ENCODE results near the gene HNRNPM.

Gene HNRNPM

GRCh38 chr19:8475005-8475404, 30.2 kb downstream of the HNRNPM start:
- Histone ChIP-seq H4K20me1 (ENCODE audit: insufficient read depth, low read length) (peaks cover 33% of the 10 kb centered on the region), H3K9me3 (ENCODE audit: insufficient read depth, low read length) (no peaks in the 10 kb centered on the region), H3K4me3 (ENCODE audit: low read length) (peak overlapping the region; percentile 55; the same call in 1 of the 2 replicates)

GRCh38 chr19:8476524-8476923, 31.7 kb downstream of the HNRNPM start:
- H4K20me1 ChIP-seq (ENCODE audit: insufficient read depth, low read length) = peaks cover 38% of the 10 kb centered on the region
- H3K27ac ChIP-seq (ENCODE audit: low read length) = no peak overlapping the region
- H3K27me3 ChIP-seq (ENCODE audit: low read depth, low read length) = no peaks in the 10 kb centered on the region
- no peak for TF ChIP-seq EZH2phosphoT487 (IDR thresholded peaks at IDR 0.05; ENCODE audit: low read depth)
- TF ChIP-seq, protein P1, sequence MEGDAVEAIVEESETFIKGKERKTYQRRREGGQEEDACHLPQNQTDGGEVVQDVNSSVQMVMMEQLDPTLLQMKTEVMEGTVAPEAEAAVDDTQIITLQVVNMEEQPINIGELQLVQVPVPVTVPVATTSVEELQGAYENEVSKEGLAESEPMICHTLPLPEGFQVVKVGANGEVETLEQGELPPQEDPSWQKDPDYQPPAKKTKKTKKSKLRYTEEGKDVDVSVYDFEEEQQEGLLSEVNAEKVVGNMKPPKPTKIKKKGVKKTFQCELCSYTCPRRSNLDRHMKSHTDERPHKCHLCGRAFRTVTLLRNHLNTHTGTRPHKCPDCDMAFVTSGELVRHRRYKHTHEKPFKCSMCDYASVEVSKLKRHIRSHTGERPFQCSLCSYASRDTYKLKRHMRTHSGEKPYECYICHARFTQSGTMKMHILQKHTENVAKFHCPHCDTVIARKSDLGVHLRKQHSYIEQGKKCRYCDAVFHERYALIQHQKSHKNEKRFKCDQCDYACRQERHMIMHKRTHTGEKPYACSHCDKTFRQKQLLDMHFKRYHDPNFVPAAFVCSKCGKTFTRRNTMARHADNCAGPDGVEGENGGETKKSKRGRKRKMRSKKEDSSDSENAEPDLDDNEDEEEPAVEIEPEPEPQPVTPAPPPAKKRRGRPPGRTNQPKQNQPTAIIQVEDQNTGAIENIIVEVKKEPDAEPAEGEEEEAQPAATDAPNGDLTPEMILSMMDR (IDR thresholded peaks at IDR 0.05; ENCODE audit: low read depth, low read length) = no peak
- no peak overlapping the region for H3K4me3 ChIP-seq (ENCODE audit: low read length)
- peaks cover 57% of the 10 kb centered on the region for H3K36me3 ChIP-seq (replicated peaks; ENCODE audit: low read depth, low read length)
- H3K9ac ChIP-seq (ENCODE audit: low read length) = no peak overlapping the region
- H3K9me3 ChIP-seq (ENCODE audit: insufficient read depth, low read length) = no peaks in the 10 kb centered on the region
- peaks cover 86% of the 10 kb centered on the region for H3K79me2 ChIP-seq (ENCODE audit: low read length)
- peaks cover 45% of the 10 kb centered on the region for H3K4me1 ChIP-seq (ENCODE audit: low read length)
- no peak overlapping the region for H2AFZ ChIP-seq (ENCODE audit: low read depth, low read length)
- no peak overlapping the region for H3K4me2 ChIP-seq (ENCODE audit: low read length)

More at GRCh38 chr19:8475005-8475404, 30.2 kb downstream of the HNRNPM start:
- peaks cover 61% of the 10 kb centered on the region for H3K4me1 ChIP-seq (ENCODE audit: low read length)
- H3K36me3 ChIP-seq (replicated peaks; ENCODE audit: low read depth, low read length) = peaks cover 60% of the 10 kb centered on the region
- TF ChIP-seq EZH2phosphoT487 (IDR thresholded peaks at IDR 0.05; ENCODE audit: low read depth) = no peak
- TF ChIP-seq, protein P1 (IDR thresholded peaks at IDR 0.05; ENCODE audit: low read depth, low read length) = no peak
- no peaks in the 10 kb centered on the region for H3K27me3 ChIP-seq (ENCODE audit: low read depth, low read length)
- H3K79me2 ChIP-seq (ENCODE audit: low read length) = peaks cover 86% of the 10 kb centered on the region
- H3K9ac ChIP-seq (ENCODE audit: low read length) = peak overlapping the region; percentile 57
- peak overlapping the region; percentile 72 for H3K4me2 ChIP-seq (ENCODE audit: low read length)
- H2AFZ ChIP-seq (ENCODE audit: low read depth, low read length) = no peak overlapping the region
- H3K27ac ChIP-seq (ENCODE audit: low read length) = peak overlapping the region; percentile 95

- no peak overlapping the region for H2AFZ ChIP-seq (ENCODE audit: low read depth, low read length)
- H4K20me1 ChIP-seq (ENCODE audit: insufficient read depth, low read length) = peaks cover 49% of the 10 kb centered on the region
- no peak overlapping the region for H3K9ac ChIP-seq (ENCODE audit: low read length)
- H3K4me3 ChIP-seq (ENCODE audit: low read length) = no peak overlapping the region
- peaks cover 32% of the 10 kb centered on the region for H3K4me1 ChIP-seq (ENCODE audit: low read length)
- TF ChIP-seq, protein P1 (IDR thresholded peaks at IDR 0.05; ENCODE audit: low read depth, low read length) = no peak
- TF ChIP-seq EZH2phosphoT487 (IDR thresholded peaks at IDR 0.05; ENCODE audit: low read depth) = no peak
- H3K27ac ChIP-seq (ENCODE audit: low read length) = no peak overlapping the region
- peaks cover 86% of the 10 kb centered on the region for H3K79me2 ChIP-seq (ENCODE audit: low read length)
- no peaks in the 10 kb centered on the region for H3K27me3 ChIP-seq (ENCODE audit: low read depth, low read length)
- H3K36me3 ChIP-seq (replicated peaks; ENCODE audit: low read depth, low read length) = peaks cover 61% of the 10 kb centered on the region
- no peaks in the 10 kb centered on the region for H3K9me3 ChIP-seq (ENCODE audit: insufficient read depth, low read length)
- no peak overlapping the region for H3K4me2 ChIP-seq (ENCODE audit: low read length)
Measured at GRCh38 chr19:8477889-8478288, 33.1 kb downstream of the HNRNPM start.

GRCh38 chr19:8478598-8478997, 33.8 kb downstream of the HNRNPM start:
- Histone ChIP-seq H3K36me3 (replicated peaks; ENCODE audit: low read depth, low read length) (peaks cover 68% of the 10 kb centered on the region), H3K9ac (ENCODE audit: low read length) (no peak overlapping the region), H4K20me1 (ENCODE audit: insufficient read depth, low read length) (peaks cover 53% of the 10 kb centered on the region), H3K79me2 (ENCODE audit: low read length) (peaks cover 91% of the 10 kb centered on the region), H2AFZ (ENCODE audit: low read depth, low read length) (no peak overlapping the region), H3K27me3 (ENCODE audit: low read depth, low read length) (no peaks in the 10 kb centered on the region), H3K9me3 (ENCODE audit: insufficient read depth, low read length) (no peaks in the 10 kb centered on the region), H3K27ac (ENCODE audit: low read length) (no peak overlapping the region), H3K4me1 (ENCODE audit: low read length) (peaks cover 25% of the 10 kb centered on the region), H3K4me3 (ENCODE audit: low read length) (no peak overlapping the region), H3K4me2 (ENCODE audit: low read length) (no peak overlapping the region)
- TF ChIP-seq, protein P1 (IDR thresholded peaks at IDR 0.05; ENCODE audit: low read depth, low read length) = no peak
- TF ChIP-seq EZH2phosphoT487 (IDR thresholded peaks at IDR 0.05; ENCODE audit: low read depth) = no peak
